HG02759 (cell line): ENCODE results near the gene ERGIC3.

Experiments
- ATAC-seq: cut with Tn5 transposase; IDR thresholded peaks from one replicate; pipeline ENCODE4 v1.9.1; 2021; ENCODE audit warnings: mild to moderate bottlenecking, moderate library complexity; ENCODE audit not compliant: unreplicated experiment

ERGIC3 gene

GRCh38 chr20:35595901-35596300, 54.0 kb downstream of the ERGIC3 start:
- no peak for ATAC-seq

- ATAC-seq: no peak
Observed at GRCh38 chr20:35597186-35597585, 55.3 kb downstream of the ERGIC3 start.

GRCh38 chr20:35598476-35598875, 56.6 kb downstream of the ERGIC3 start:
- no peak for ATAC-seq

- ATAC-seq: no peak
Observed at GRCh38 chr20:35598899-35599775, 57.3 kb downstream of the ERGIC3 start.

- no peak for ATAC-seq
Observed at GRCh38 chr20:35599776-35600120, 57.9 kb downstream of the ERGIC3 start.

- no peak for ATAC-seq
Observed at GRCh38 chr20:35600176-35600992, 58.5 kb downstream of the ERGIC3 start.

GRCh38 chr20:35600993-35601973, 59.4 kb downstream of the ERGIC3 start:
- peak; percentile 50 for ATAC-seq

- no peak for ATAC-seq
Observed at GRCh38 chr20:35601990-35602389, 60.1 kb downstream of the ERGIC3 start.

- no peak for ATAC-seq
Observed at GRCh38 chr20:35602851-35603495, 61.1 kb downstream of the ERGIC3 start.

- ATAC-seq: no peak
Observed at GRCh38 chr20:35603695-35604448, 62.0 kb downstream of the ERGIC3 start.

- no peak for ATAC-seq
Observed at GRCh38 chr20:35604449-35604747, 62.5 kb downstream of the ERGIC3 start.

GRCh38 chr20:35606127-35606526, 64.2 kb downstream of the ERGIC3 start:
- no peak for ATAC-seq
